ENCODE results near the gene TRIM13. TPM values are rescaled to one million over a fixed set of nuclear protein-coding genes. Genes with fewer than 3 reads are reported as not detected.

TRIM13 gene
- total RNA-seq, 1 experiment from 2014 or later = 45.4 TPM

DNA sequence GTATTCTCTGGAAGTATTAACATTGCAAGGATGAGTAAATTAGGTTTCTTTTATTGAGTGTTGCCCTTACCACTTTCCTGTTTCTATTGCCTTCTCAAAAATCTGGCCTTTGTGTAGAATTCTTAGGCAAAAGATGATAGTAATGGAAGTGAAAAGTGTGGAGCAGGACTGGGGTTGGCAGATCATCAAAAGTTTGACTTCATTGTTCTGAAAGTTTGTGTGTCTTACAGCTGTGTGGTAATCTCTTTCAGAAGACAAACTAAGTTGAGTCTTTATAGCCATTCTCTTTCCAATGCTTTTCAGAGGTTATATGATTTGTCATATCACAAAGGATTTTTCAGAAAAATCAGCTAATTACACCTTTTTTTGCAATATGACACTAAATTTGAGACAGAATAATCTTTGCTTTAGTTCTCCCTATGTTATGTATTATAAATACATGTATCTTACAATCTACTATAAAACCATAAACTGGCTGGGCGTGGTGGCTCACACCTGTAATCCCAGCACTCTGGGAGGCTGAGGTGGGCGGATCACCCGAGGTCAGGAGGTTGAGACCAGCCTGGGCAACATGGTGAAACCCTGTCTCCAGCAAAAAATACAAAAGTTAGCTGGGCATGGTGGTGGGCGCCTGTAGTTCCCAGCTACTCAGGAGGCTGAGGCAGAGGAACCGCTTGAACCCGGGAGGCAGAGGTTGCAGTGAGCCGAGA, 9.7 kb downstream of the TRIM13 start:
- no CpG with 5 or more reads among the region's 7 CpGs for WGBS (ENCODE audit: extremely low coverage, insufficient read length, low lambda C conversion rate)
- no peak overlapping the region for H2BK15ac ChIP-seq (ENCODE audit: low read depth, low read length)
- H3K18ac ChIP-seq (ENCODE audit: insufficient read length, low read depth, low read length) = no peak overlapping the region
- H3K9ac ChIP-seq (ENCODE audit: extremely low read depth, insufficient read length, low read length) = no peak overlapping the region
- no peak overlapping the region for H2BK12ac ChIP-seq (ENCODE audit: insufficient read length, low read depth, low read length)
- no peak overlapping the region for H3K4me3 Mint-ChIP-seq
- no peaks in the 10 kb centered on the region for H3K23me2 ChIP-seq (ENCODE audit: insufficient read length, low read depth, low read length, poor library complexity, severe bottlenecking)
- no peaks in the 10 kb centered on the region for H3K4me1 ChIP-seq (ENCODE audit: insufficient read depth, low read length)
- no peaks in the 10 kb centered on the region for H3K79me1 ChIP-seq (ENCODE audit: insufficient read depth, low read depth, low read length, poor library complexity, severe bottlenecking)
- H3K9me3 ChIP-seq (ENCODE audit: control insufficient read depth, low read depth, low read length) = no peaks in the 10 kb centered on the region
- no peak overlapping the region for H2BK5ac ChIP-seq (ENCODE audit: insufficient read length, low read length)
- H4K5ac ChIP-seq (ENCODE audit: insufficient read length, low read depth, low read length) = no peak overlapping the region
- no peak overlapping the region for H3T11ph ChIP-seq (ENCODE audit: low read length)
- H4K91ac ChIP-seq (ENCODE audit: insufficient read length, low read depth, low read length) = no peak overlapping the region
- DNase-seq = no peak
- 0 out of 5 replicates have a peak, but pooled peaks cover 0 to 2% of the 10 kb centered on the region in 2 experiments for H3K9me3 Mint-ChIP-seq
- H3K14ac ChIP-seq (ENCODE audit: insufficient read depth, low read length) = no peak overlapping the region
- H3K4me1 Mint-ChIP-seq = peaks cover 0 to 5% of the 10 kb centered on the region in 2 experiments; a peak in 2 of 4 replicates
- peaks cover 29 to 83% (median 70%) of the 10 kb centered on the region in 3 experiments for H3K36me3 Mint-ChIP-seq (ENCODE audit: insufficient read depth in 1 of 3, low read depth in 3 of 3)
- peak overlapping the region in 2 of 3 experiments; percentile 9 to 13; a peak in 2 of 7 replicates for H3K27ac Mint-ChIP-seq
- H3K4me2 ChIP-seq (ENCODE audit: insufficient read depth, insufficient read length, low read length) = no peak overlapping the region
- no peaks in the 10 kb centered on the region; the same call in 1 of the 2 replicates for H3K79me2 ChIP-seq (ENCODE audit: insufficient read depth, low read length)
- no peak overlapping the region for H3K4ac ChIP-seq (ENCODE audit: low read depth, low read length)
- H3K56ac ChIP-seq (ENCODE audit: insufficient read length, low read depth, low read length) = no peak overlapping the region
- no peak overlapping the region for H2BK120ac ChIP-seq (ENCODE audit: low read depth, low read length, poor library complexity, severe bottlenecking)
- H2AFZ ChIP-seq (ENCODE audit: low read length) = no peak overlapping the region
- no peak overlapping the region for H2AK5ac ChIP-seq (ENCODE audit: insufficient read length, low read length)
- no peak overlapping the region for H3K23ac ChIP-seq (ENCODE audit: insufficient read length, low read depth, low read length)
- H2BK20ac ChIP-seq (ENCODE audit: low read depth, low read length, poor library complexity, severe bottlenecking) = no peak overlapping the region
- no peak overlapping the region for H3K27ac ChIP-seq (ENCODE audit: insufficient read length, low read depth, low read length)
- no peaks in the 10 kb centered on the region for H3K27me3 ChIP-seq (ENCODE audit: insufficient read depth, low read length)
- H4K8ac ChIP-seq (replicated peaks; ENCODE audit: insufficient read length, low read depth, low read length) = no peak overlapping the region
- TF ChIP-seq, protein P1, sequence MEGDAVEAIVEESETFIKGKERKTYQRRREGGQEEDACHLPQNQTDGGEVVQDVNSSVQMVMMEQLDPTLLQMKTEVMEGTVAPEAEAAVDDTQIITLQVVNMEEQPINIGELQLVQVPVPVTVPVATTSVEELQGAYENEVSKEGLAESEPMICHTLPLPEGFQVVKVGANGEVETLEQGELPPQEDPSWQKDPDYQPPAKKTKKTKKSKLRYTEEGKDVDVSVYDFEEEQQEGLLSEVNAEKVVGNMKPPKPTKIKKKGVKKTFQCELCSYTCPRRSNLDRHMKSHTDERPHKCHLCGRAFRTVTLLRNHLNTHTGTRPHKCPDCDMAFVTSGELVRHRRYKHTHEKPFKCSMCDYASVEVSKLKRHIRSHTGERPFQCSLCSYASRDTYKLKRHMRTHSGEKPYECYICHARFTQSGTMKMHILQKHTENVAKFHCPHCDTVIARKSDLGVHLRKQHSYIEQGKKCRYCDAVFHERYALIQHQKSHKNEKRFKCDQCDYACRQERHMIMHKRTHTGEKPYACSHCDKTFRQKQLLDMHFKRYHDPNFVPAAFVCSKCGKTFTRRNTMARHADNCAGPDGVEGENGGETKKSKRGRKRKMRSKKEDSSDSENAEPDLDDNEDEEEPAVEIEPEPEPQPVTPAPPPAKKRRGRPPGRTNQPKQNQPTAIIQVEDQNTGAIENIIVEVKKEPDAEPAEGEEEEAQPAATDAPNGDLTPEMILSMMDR (conservative IDR thresholded peaks at IDR 0.05) = no peak
- no peaks in the 10 kb centered on the region for H4K20me1 ChIP-seq (ENCODE audit: control insufficient read depth, insufficient read depth, insufficient read length)
- no peaks in the 10 kb centered on the region for H3K27me3 Mint-ChIP-seq (ENCODE audit: low read depth)
